Body of pancreas (tissue), 4 donors: ENCODE data around the gene EP300. TPM values are rescaled to one million over a fixed set of nuclear protein-coding genes. Genes with fewer than 3 reads are reported as not detected.
A peak's percentile ranks its signal among the peaks of the same experiment; 100 is the strongest.

Source experiments
- ATAC-seq: fragments of 150-250 bp; one replicate; pipeline ENCODE4 v1.9.1; 2016
- DNase-seq, 4 donors: peaks; one replicate each; pipeline ENCODE4 v3.0.0-alpha.2; 2019
- H3K27ac ChIP-seq, 4 donors: fragments of 200-600 bp; sonication (generic); 1 replicate in 3 of 4; 2 replicates in 1 of 4; pipeline versions ENCODE4 v1.5.1 to v1.6.1; 2016 to 2019; ENCODE audit warnings: mild to moderate bottlenecking in 1 of 4, mixed read lengths in 1 of 4, moderate library complexity in 1 of 4
- H3K27me3 ChIP-seq, 2 donors: fragments of 200-600 bp; sonication (generic); one replicate each; pipeline ENCODE4 v1.6.0; 2016; ENCODE audit warnings: mild to moderate bottlenecking in 1 of 2
- H3K36me3 ChIP-seq, 2 donors: fragments of 200-600 bp; sonication (generic); replicated peaks in 1 of 2; 2 replicates each; pipeline ENCODE4 v1.5.1; 2016; ENCODE audit warnings: low read depth in 2 of 2; ENCODE audit not compliant: insufficient read depth in 1 of 2
- H3K4me1 ChIP-seq: fragments of 200-600 bp; sonication (generic); one replicate; pipeline ENCODE4 v1.6.0; 2016
- H3K4me3 ChIP-seq, 2 donors: fragments of 200-600 bp; sonication (generic); 1 replicate in 1 of 2; 2 replicates in 1 of 2; pipeline ENCODE4 v1.5.1; 2016 to 2019
- H3K9me3 ChIP-seq, 3 donors: fragments of 200-600 bp; sonication (generic); 1 replicate in 2 of 3; 2 replicates in 1 of 3; pipeline ENCODE4 v1.5.1; 2016
- CTCF ChIP-seq, 7 experiments: fragments of 450-650 bp in 4 of 7; fragments of 200-600 bp in 3 of 7; sonication (generic) in 3 of 7; IDR thresholded peaks; one replicate each; pipeline ENCODE4 v1.5.1; 2016 to 2019; ENCODE audit warnings: antibody characterized with exemption in 7 of 7
- POLR2A ChIP-seq, 3 donors: fragments of 450-650 bp; IDR thresholded peaks; one replicate each; pipeline ENCODE4 v1.6.1; 2016; ENCODE audit warnings: antibody characterized with exemption in 3 of 3, mild to moderate bottlenecking in 2 of 3
- WGBS, 2 donors: methylation state at CpG; one replicate each; pipeline ENCODE4 v1.1.5; 2017; 5-methylcytosine and 5-hydroxymethylcytosine counted together
- intact Hi-C: fragments of 100-400 bp; cut with DNase I; formaldehyde crosslinking; loops from one replicate; pipeline ENCODE4 v1.15.1; 2023
- total RNA-seq, 2 donors: library from RNA; depleted of rRNA; stranded (reverse); fragments of >200 nt; gene quantifications; one replicate each; pipeline ENCODE4 v1.1.0, GENCODE V29; 2016

Gene EP300
- total RNA-seq, 2 donors from 2014 or later: 35.0 to 68.2 TPM

GRCh38 chr22:41171996-41172395, 79.6 kb downstream of the EP300 start:
- Histone ChIP-seq H3K9me3 (no peaks in the 10 kb centered on the region), H3K27ac (no peak overlapping the region), H3K4me1 (no peaks in the 10 kb centered on the region), H3K36me3 (peaks cover 40 to 55% of the 10 kb centered on the region in 2 donors), H3K27me3 (no peaks in the 10 kb centered on the region), H3K4me3 (no peak overlapping the region)
- intact Hi-C loops: no loop called here
- no peak for ATAC-seq
- 24% methylated on average over 3 of the region's 3 CpGs for WGBS, 2 donors
- TF ChIP-seq POLR2A (IDR thresholded peaks at IDR 0.05) (no peak), CTCF (IDR thresholded peaks at IDR 0.05) (no peak)
- DNase-seq: no peak

GRCh38 chr22:41175546-41175945, 83.2 kb downstream of the EP300 start:
- no peak overlapping the region for H3K4me3 ChIP-seq

DNA sequence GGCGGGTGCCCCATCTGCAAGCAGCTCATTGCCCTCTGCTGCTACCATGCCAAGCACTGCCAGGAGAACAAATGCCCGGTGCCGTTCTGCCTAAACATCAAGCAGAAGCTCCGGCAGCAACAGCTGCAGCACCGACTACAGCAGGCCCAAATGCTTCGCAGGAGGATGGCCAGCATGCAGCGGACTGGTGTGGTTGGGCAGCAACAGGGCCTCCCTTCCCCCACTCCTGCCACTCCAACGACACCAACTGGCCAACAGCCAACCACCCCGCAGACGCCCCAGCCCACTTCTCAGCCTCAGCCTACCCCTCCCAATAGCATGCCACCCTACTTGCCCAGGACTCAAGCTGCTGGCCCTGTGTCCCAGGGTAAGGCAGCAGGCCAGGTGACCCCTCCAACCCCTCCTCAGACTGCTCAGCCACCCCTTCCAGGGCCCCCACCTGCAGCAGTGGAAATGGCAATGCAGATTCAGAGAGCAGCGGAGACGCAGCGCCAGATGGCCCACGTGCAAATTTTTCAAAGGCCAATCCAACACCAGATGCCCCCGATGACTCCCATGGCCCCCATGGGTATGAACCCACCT, 84.7 kb downstream of the EP300 start:
- WGBS, 2 donors: 88 to 98% methylated on average over 8 to 13 of the region's 15 CpGs
- no peaks in the 10 kb centered on the region for H3K27me3 ChIP-seq
- peaks cover 26 to 53% of the 10 kb centered on the region in 2 donors for H3K36me3 ChIP-seq
- intact Hi-C loops: no loop called here
- no peaks in the 10 kb centered on the region for H3K9me3 ChIP-seq
- TF ChIP-seq POLR2A (IDR thresholded peaks at IDR 0.05) (no peak), CTCF (IDR thresholded peaks at IDR 0.05) (no peak)
- DNase-seq (peak in 1 of 4 donors; percentile 21), ATAC-seq (no peak)
- H3K4me3 ChIP-seq: no peak overlapping the region
- H3K27ac ChIP-seq: no peak overlapping the region
- H3K4me1 ChIP-seq: no peaks in the 10 kb centered on the region

More at GRCh38 chr22:41175546-41175945, 83.2 kb downstream of the EP300 start:
- H3K27ac ChIP-seq: no peak overlapping the region
- peaks cover 31 to 53% of the 10 kb centered on the region in 2 donors for H3K36me3 ChIP-seq
- intact Hi-C loops: no loop called here
- ATAC-seq (no peak), DNase-seq (no peak)
- WGBS, 2 donors: 82 to 92% methylated on average over 2 of the region's 2 CpGs
- H3K9me3 ChIP-seq: no peaks in the 10 kb centered on the region
- TF ChIP-seq POLR2A (IDR thresholded peaks at IDR 0.05): no peak
- TF ChIP-seq CTCF (IDR thresholded peaks at IDR 0.05): no peak
- H3K4me1 ChIP-seq: no peaks in the 10 kb centered on the region
- H3K27me3 ChIP-seq: no peaks in the 10 kb centered on the region

GRCh38 chr22:41177622-41178424, 85.4 kb downstream of the EP300 start:
- Histone ChIP-seq H3K4me1 (no peaks in the 10 kb centered on the region), H3K27ac (no peak overlapping the region), H3K9me3 (no peaks in the 10 kb centered on the region), H3K27me3 (no peaks in the 10 kb centered on the region), H3K36me3 (peaks cover 26 to 49% of the 10 kb centered on the region in 2 donors), H3K4me3 (no peak overlapping the region)
- DNase-seq (no peak), ATAC-seq (no peak)
- intact Hi-C loops: no loop called here
- 86 to 100% methylated on average over 3 to 8 of the region's 9 CpGs for WGBS, 2 donors
- TF ChIP-seq CTCF (IDR thresholded peaks at IDR 0.05): no peak
- TF ChIP-seq POLR2A (IDR thresholded peaks at IDR 0.05): no peak
